Measurements from ENCODE around the gene KRT79. TPM values are rescaled to one million over a fixed set of nuclear protein-coding genes. Genes with fewer than 3 reads are reported as not detected.

KRT79 gene
- polyA plus RNA-seq, 1 donor from 2014 or later, result not detected

GRCh38 chr12:52873832-52874572 lies 39.9 kb upstream of the KRT79 start (continued):
- TF ChIP-seq REST (IDR thresholded peaks at IDR 0.05; ENCODE audit: borderline replicate concordance) (no peak), POLR2AphosphoS5 (IDR thresholded peaks at IDR 0.05) (no peak)

GRCh38 chr12:52873513-52873831 lies 39.4 kb upstream of the KRT79 start:
- Histone ChIP-seq H3K4me3 (ENCODE audit: low read length) (no peak overlapping the region), H3K36me3 (ENCODE audit: insufficient read depth, low read length) (no peaks in the 10 kb centered on the region), H3K9me2 (ENCODE audit: insufficient read depth, low read length) (no peaks in the 10 kb centered on the region), H2AFZ (ENCODE audit: low read depth, low read length) (no peak overlapping the region), H4K20me1 (ENCODE audit: insufficient read depth) (no peaks in the 10 kb centered on the region), H3K79me2 (replicated peaks; ENCODE audit: insufficient read depth, low read length) (no peaks in the 10 kb centered on the region), H3K9ac (ENCODE audit: low read length) (no peak overlapping the region), H3K4me2 (ENCODE audit: low read length) (no peak overlapping the region), H3F3A (ENCODE audit: insufficient read depth, low read length, poor library complexity, severe bottlenecking) (no peaks in the 10 kb centered on the region), H3K9me3 (ENCODE audit: low read length) (no peaks in the 10 kb centered on the region), H3K27ac (ENCODE audit: low read length) (no peak overlapping the region), H3K27me3 (ENCODE audit: insufficient read depth, low read depth, low read length) (peaks cover 17% of the 10 kb centered on the region)
- TF ChIP-seq MXI1 (conservative IDR thresholded peaks at IDR 0.05; ENCODE audit: poor library complexity, severe bottlenecking) (no peak), TAF1 (IDR thresholded peaks at IDR 0.05; ENCODE audit: low read depth) (no peak), RAD21 (conservative IDR thresholded peaks at IDR 0.05) (no peak), EZH2 (IDR thresholded peaks at IDR 0.05; ENCODE audit: borderline replicate concordance, insufficient read depth, low read length, poor library complexity, severe bottlenecking) (no peak), EP300 (conservative IDR thresholded peaks at IDR 0.05; ENCODE audit: poor library complexity, severe bottlenecking) (no peak), CTCF (IDR thresholded peaks at IDR 0.05; ENCODE audit: poor library complexity, severe bottlenecking) (no peak), REST (IDR thresholded peaks at IDR 0.05; ENCODE audit: borderline replicate concordance) (no peak), POLR2AphosphoS5 (IDR thresholded peaks at IDR 0.05) (no peak), SMC3 (conservative IDR thresholded peaks at IDR 0.05; ENCODE audit: poor library complexity) (no peak)
